ENCODE data around the gene OSBPL10.

The OSBPL10 gene

DNA sequence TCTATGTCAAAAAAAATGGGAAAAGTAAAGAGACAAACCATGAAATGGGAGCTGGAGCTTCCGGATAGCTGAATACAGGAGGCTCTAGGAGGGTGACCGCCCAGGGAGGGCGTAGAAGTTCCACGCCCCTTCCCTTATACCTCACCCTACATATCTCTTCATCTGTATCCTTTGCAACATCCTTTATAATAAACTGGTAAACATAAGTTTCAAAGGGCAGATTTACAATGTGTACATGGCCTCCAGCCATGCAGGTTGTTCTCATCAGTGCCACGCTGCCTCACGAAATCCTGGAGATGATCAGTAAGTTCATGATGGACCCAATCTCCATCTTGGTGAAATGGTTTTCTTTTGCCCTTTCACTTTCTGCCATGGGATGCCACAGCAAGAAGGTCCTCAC is 121.8 kb downstream of the OSBPL10 start:
- TF ChIP-seq PPARA (CRISPR knock-in tag; IDR thresholded peaks at IDR 0.05; ENCODE audit: borderline replicate concordance) (no peak), ZNF565 (CRISPR knock-in tag; conservative IDR thresholded peaks at IDR 0.05; ENCODE audit: low read depth) (no peak), OSR1 (CRISPR knock-in tag; IDR thresholded peaks at IDR 0.05) (no peak), ESRRG (CRISPR knock-in tag; IDR thresholded peaks at IDR 0.05) (no peak), BACH2 (CRISPR knock-in tag; IDR thresholded peaks at IDR 0.05; ENCODE audit: borderline replicate concordance) (no peak), ZFP3 (CRISPR knock-in tag; IDR thresholded peaks at IDR 0.05) (no peak), ARNTL (CRISPR knock-in tag; IDR thresholded peaks at IDR 0.05; ENCODE audit: borderline replicate concordance, low read depth) (no peak), RARB (CRISPR knock-in tag; IDR thresholded peaks at IDR 0.05) (no peak), SNAI2 (CRISPR knock-in tag; IDR thresholded peaks at IDR 0.05) (no peak)
- TF ChIP-seq, protein P1, sequence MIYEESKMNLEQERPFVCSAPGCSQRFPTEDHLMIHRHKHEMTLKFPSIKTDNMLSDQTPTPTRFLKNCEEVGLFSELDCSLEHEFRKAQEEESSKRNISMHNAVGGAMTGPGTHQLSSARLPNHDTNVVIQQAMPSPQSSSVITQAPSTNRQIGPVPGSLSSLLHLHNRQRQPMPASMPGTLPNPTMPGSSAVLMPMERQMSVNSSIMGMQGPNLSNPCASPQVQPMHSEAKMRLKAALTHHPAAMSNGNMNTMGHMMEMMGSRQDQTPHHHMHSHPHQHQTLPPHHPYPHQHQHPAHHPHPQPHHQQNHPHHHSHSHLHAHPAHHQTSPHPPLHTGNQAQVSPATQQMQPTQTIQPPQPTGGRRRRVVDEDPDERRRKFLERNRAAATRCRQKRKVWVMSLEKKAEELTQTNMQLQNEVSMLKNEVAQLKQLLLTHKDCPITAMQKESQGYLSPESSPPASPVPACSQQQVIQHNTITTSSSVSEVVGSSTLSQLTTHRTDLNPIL (CRISPR knock-in tag; IDR thresholded peaks at IDR 0.05; ENCODE audit: low read depth): no peak
- TF ChIP-seq, protein P2, sequence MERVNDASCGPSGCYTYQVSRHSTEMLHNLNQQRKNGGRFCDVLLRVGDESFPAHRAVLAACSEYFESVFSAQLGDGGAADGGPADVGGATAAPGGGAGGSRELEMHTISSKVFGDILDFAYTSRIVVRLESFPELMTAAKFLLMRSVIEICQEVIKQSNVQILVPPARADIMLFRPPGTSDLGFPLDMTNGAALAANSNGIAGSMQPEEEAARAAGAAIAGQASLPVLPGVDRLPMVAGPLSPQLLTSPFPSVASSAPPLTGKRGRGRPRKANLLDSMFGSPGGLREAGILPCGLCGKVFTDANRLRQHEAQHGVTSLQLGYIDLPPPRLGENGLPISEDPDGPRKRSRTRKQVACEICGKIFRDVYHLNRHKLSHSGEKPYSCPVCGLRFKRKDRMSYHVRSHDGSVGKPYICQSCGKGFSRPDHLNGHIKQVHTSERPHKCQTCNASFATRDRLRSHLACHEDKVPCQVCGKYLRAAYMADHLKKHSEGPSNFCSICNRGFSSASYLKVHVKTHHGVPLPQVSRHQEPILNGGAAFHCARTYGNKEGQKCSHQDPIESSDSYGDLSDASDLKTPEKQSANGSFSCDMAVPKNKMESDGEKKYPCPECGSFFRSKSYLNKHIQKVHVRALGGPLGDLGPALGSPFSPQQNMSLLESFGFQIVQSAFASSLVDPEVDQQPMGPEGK (CRISPR knock-in tag; IDR thresholded peaks at IDR 0.05; ENCODE audit: borderline replicate concordance): no peak
- TF ChIP-seq, protein P3, sequence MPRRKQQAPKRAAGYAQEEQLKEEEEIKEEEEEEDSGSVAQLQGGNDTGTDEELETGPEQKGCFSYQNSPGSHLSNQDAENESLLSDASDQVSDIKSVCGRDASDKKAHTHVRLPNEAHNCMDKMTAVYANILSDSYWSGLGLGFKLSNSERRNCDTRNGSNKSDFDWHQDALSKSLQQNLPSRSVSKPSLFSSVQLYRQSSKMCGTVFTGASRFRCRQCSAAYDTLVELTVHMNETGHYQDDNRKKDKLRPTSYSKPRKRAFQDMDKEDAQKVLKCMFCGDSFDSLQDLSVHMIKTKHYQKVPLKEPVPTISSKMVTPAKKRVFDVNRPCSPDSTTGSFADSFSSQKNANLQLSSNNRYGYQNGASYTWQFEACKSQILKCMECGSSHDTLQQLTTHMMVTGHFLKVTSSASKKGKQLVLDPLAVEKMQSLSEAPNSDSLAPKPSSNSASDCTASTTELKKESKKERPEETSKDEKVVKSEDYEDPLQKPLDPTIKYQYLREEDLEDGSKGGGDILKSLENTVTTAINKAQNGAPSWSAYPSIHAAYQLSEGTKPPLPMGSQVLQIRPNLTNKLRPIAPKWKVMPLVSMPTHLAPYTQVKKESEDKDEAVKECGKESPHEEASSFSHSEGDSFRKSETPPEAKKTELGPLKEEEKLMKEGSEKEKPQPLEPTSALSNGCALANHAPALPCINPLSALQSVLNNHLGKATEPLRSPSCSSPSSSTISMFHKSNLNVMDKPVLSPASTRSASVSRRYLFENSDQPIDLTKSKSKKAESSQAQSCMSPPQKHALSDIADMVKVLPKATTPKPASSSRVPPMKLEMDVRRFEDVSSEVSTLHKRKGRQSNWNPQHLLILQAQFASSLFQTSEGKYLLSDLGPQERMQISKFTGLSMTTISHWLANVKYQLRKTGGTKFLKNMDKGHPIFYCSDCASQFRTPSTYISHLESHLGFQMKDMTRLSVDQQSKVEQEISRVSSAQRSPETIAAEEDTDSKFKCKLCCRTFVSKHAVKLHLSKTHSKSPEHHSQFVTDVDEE (CRISPR knock-in tag; IDR thresholded peaks at IDR 0.05): no peak
- TF ChIP-seq, protein P4, sequence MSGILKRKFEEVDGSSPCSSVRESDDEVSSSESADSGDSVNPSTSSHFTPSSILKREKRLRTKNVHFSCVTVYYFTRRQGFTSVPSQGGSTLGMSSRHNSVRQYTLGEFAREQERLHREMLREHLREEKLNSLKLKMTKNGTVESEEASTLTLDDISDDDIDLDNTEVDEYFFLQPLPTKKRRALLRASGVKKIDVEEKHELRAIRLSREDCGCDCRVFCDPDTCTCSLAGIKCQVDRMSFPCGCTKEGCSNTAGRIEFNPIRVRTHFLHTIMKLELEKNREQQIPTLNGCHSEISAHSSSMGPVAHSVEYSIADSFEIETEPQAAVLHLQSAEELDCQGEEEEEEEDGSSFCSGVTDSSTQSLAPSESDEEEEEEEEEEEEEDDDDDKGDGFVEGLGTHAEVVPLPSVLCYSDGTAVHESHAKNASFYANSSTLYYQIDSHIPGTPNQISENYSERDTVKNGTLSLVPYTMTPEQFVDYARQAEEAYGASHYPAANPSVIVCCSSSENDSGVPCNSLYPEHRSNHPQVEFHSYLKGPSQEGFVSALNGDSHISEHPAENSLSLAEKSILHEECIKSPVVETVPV (CRISPR knock-in tag; IDR thresholded peaks at IDR 0.05): no peak
- no peak for ATAC-seq

DNA sequence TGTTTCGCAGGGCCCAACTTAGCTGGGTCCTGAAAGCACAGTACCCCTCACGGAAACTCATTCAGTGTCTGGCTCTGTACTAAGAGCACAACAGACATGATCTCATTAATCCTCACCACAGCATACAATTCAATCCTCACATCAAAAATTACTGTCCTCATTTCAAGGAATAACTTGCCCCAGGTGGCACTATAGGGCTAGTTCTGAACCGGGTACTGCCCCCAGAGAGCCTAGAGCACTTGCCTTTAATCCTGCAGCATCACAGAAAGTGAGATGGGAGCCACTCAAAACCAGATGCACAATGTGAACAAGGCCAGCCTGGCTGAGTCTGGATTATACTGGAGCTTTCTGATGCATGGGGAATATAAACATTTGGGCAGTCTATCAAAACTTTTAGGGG is 122.6 kb downstream of the OSBPL10 start:
- no peak for ATAC-seq
- TF ChIP-seq ZNF8 (CRISPR knock-in tag; IDR thresholded peaks at IDR 0.05) (no peak), ISL1 (CRISPR knock-in tag; IDR thresholded peaks at IDR 0.05) (no peak), ARNTL (CRISPR knock-in tag; IDR thresholded peaks at IDR 0.05; ENCODE audit: borderline replicate concordance, low read depth) (no peak), ZC3H10 (CRISPR knock-in tag; IDR thresholded peaks at IDR 0.05) (no peak), ZNF70 (CRISPR knock-in tag; IDR thresholded peaks at IDR 0.05) (no peak), ZNF565 (CRISPR knock-in tag; conservative IDR thresholded peaks at IDR 0.05; ENCODE audit: low read depth) (no peak), ESRRG (CRISPR knock-in tag; IDR thresholded peaks at IDR 0.05) (no peak), SNAI2 (CRISPR knock-in tag; IDR thresholded peaks at IDR 0.05) (no peak), TCF4 (CRISPR knock-in tag; IDR thresholded peaks at IDR 0.05; ENCODE audit: borderline replicate concordance) (no peak), CSDC2 (CRISPR knock-in tag; IDR thresholded peaks at IDR 0.05) (no peak), TOX (CRISPR knock-in tag; IDR thresholded peaks at IDR 0.05; ENCODE audit: borderline replicate concordance) (no peak), RARB (CRISPR knock-in tag; IDR thresholded peaks at IDR 0.05) (no peak), PPARA (CRISPR knock-in tag; IDR thresholded peaks at IDR 0.05; ENCODE audit: borderline replicate concordance) (no peak), ZFP3 (CRISPR knock-in tag; IDR thresholded peaks at IDR 0.05) (no peak), OSR1 (CRISPR knock-in tag; IDR thresholded peaks at IDR 0.05) (no peak)
- TF ChIP-seq, protein P2 (CRISPR knock-in tag; IDR thresholded peaks at IDR 0.05; ENCODE audit: borderline replicate concordance): no peak
- TF ChIP-seq, protein P3 (CRISPR knock-in tag; IDR thresholded peaks at IDR 0.05): no peak
- TF ChIP-seq, protein P1 (CRISPR knock-in tag; IDR thresholded peaks at IDR 0.05; ENCODE audit: low read depth): no peak

Measured in SK-N-SH treated with all-trans-retinoic acid at 6 μM for 48 hours (cell line).